ENCODE measurements around the gene CUEDC1. TPM values are rescaled to one million over a fixed set of nuclear protein-coding genes. Genes with fewer than 3 reads are reported as not detected.

The CUEDC1 gene
- total and polyA plus RNA-seq, 2 of the 13 experiments (the other 11 are each of a cell fraction or from before 2014, with no cell fraction given), result 7.4 to 12.9 TPM

GRCh38 chr17:57892820-57893595, 62.2 kb downstream of the CUEDC1 start (continued):
- TF ChIP-seq ZNF318 (CRISPR knock-in tag; IDR thresholded peaks at IDR 0.05) (no peak; the same call in 1 of the 2 replicates), ZNF18 (CRISPR knock-in tag; IDR thresholded peaks at IDR 0.05; ENCODE audit: insufficient replicate concordance) (no peak), ATF7 (IDR thresholded peaks at IDR 0.05) (peak; percentile 90), ATF7 (CRISPR knock-in tag; IDR thresholded peaks at IDR 0.05) (peak; percentile 98), ZBTB7B (CRISPR knock-in tag; IDR thresholded peaks at IDR 0.05) (peak; percentile 9; the same call in 1 of the 2 replicates), FOSL1 (CRISPR knock-in tag; IDR thresholded peaks at IDR 0.05; ENCODE audit: borderline replicate concordance) (no peak), SMARCC2 (IDR thresholded peaks at IDR 0.05) (no peak), KAT2B (IDR thresholded peaks at IDR 0.05; ENCODE audit: borderline replicate concordance, low read depth, low read length) (no peak), MZF1 (CRISPR knock-in tag; IDR thresholded peaks at IDR 0.05; ENCODE audit: borderline replicate concordance) (0 out of 2 replicates have a peak, but pooled peaks have one; percentile 55), EP300 (IDR thresholded peaks at IDR 0.05; ENCODE audit: low read depth in 2 of 2, low read length in 2 of 2) (peak; percentile 24 to 45; a peak in 3 of 4 replicates), EP300 (CRISPR knock-in tag; IDR thresholded peaks at IDR 0.05; ENCODE audit: borderline replicate concordance) (no peak), ZNF44 (CRISPR knock-in tag; IDR thresholded peaks at IDR 0.05) (0 out of 2 replicates have a peak, but pooled peaks have one; percentile 24), SNAI1 (CRISPR knock-in tag; IDR thresholded peaks at IDR 0.05; ENCODE audit: borderline replicate concordance) (no peak), KAT8 (CRISPR knock-in tag; IDR thresholded peaks at IDR 0.05) (peak; percentile 20; the same call in 1 of the 2 replicates), SCMH1 (CRISPR knock-in tag; IDR thresholded peaks at IDR 0.05; ENCODE audit: borderline replicate concordance) (no peak), ARNT (IDR thresholded peaks at IDR 0.05) (no peak), NFRKB (IDR thresholded peaks at IDR 0.05) (0 out of 2 replicates have a peak, but pooled peaks have one; percentile 50), ZMYM3 (CRISPR knock-in tag; IDR thresholded peaks at IDR 0.05) (peak; percentile 18; the same call in 1 of the 2 replicates), ZBTB42 (CRISPR knock-in tag; IDR thresholded peaks at IDR 0.05) (peak; percentile 65; the same call in 1 of the 2 replicates), ZNF75D (CRISPR knock-in tag; IDR thresholded peaks at IDR 0.05; ENCODE audit: borderline replicate concordance) (no peak), DNMT3B (CRISPR knock-in tag; conservative IDR thresholded peaks at IDR 0.05) (no peak; the same call in 1 of the 2 replicates), RARA (CRISPR knock-in tag; IDR thresholded peaks at IDR 0.05) (peak; percentile 66)

All from HepG2 (cell line).